HG02571 (cell line): Measurements from ENCODE around the gene ZNF492.
"Not testable (repeated sequence)": the region's sequence is repeated elsewhere in the genome, so short reads cannot be mapped to it uniquely, and the experiment has no call there.

Source experiments
- ATAC-seq: cut with Tn5 transposase; IDR thresholded peaks from one replicate; pipeline ENCODE4 v1.9.1; 2021; ENCODE audit warnings: mild to moderate bottlenecking, moderate library complexity; ENCODE audit not compliant: unreplicated experiment

The ZNF492 gene

DNA sequence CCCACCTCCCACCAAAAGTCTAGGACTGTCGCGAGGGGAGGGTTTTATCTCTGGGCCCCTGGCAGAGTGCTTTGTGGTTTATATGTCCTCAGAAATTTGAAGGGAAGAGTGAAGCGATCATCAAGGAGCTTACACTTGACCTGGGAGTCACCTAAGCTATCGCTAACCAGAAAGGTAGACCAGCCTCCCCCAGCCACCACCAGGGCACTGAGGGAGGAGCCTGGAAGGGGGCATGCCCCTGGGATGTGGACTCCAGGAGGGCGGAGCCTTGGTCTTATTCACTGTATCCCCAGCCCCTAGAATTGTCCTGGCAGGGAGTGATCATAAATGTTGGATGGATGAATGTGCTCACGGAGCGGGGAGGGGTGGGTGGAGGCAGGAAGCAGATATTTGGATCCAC lies 16.9 kb upstream of the ZNF492 start:
- not testable (repeated sequence) for ATAC-seq

DNA sequence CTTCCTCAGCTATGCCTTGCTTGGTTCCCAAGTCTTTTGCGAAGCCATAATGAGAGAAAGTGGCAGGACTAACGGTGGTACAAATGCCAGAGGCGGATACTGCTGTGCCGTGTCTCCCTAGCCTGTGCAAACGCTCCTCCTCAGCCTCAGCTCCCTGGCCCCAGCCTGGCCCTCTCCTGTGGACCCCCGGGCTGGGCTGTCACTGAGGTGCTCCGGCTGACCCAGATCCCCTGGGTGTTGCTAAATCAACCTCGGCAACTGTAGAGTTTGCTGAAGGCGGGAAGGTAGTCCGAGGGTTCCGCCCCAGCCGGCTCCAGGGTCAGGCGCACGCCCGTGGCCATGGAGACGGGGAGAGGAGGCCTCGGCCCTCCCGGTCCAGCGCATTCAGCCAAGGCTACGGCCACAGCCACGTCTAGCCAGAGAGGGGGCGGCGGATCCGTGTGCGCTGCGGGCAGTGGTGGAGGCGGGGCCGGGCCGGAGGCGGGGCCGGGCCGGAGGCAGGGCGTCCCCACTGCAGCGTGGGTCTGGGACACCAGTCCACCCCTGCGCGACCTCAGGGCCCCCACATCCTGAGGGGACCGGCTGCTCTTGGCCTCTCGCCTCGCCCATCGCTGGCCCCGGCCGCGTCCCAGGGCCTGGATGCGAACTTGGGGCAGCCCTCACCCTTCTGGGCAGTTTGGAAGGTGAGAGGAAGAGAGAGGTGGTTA lies 16.4 kb upstream of the ZNF492 start:
- no peak for ATAC-seq

DNA sequence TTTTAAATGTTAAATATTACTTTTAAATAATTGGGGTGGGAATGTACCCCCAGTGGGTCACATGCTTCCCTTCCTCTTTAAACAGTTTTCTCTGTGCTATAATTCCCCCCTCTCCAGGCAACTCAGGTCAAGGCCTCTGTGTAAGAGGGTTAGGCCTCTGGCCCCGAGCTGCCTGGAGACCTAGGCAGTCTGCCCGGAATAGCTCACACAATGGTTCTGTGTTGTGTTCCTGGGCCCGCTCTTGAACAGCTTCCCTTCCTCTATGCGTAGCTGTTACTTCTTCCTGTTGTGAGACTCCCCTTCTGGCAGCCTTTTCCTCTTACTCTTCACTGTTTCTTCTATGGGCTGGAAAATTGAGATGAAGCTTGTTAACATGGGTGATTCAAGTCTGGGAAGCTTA lies 14.8 kb upstream of the ZNF492 start:
- no peak for ATAC-seq

DNA sequence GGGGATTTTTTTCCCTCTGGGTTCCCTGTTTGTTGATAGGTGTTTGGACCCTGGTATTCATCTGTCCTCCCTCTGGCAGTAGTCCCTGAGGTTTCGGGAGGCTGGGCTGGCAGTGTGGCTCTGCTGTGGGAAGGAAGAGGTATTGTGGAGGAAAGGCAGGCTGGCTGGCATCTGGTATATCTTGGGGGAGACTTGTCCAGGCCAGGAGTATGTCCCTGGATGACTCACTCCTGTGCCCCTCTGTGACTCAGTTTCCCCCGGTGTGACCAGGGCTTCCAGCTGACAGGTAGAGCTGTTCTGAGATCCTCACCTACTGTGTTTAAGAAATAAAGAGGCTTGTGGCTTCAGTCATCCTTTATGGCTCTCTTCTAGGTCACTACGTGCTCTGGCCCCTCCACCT lies 14.2 kb upstream of the ZNF492 start:
- no peak for ATAC-seq

DNA sequence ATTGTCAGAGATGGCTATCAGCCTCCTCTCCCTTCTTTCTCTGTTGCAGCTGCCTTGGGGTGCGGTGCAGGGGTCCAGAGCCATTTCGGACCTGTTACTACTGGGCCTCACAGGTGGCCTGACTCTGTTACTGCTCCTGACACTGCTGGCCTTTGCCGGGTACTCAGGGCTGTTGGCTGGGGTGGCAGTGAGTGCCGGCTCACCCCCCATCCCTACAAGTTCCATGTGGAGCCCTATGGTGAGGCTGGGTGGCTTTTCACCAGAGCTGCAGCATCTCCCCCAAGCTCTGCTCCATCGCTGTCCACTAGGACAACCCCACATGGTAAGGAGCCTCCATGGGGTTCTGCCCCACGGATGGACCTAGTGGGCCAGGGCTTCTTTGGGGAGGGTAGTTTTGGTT lies 13.7 kb upstream of the ZNF492 start:
- no peak for ATAC-seq

DNA sequence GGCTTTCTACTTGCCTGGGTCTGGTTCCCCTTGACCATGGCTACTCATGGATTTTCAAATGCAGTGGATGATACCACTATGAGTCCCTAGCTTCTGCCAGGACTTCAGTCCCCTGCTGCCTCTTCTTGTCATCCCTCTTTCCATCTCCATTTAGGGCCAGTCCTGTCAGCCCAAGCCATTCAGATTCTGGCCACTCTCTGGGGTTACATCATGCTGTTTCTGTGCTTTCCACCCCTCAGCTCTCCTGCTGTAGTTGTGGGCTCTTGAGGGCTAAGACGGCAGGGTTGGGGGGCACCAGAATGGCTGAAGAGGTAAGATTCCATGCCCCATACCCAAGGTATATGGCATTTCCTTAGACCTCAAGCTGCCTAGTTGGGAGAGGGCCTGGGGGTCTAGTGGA lies 13.2 kb upstream of the ZNF492 start:
- no peak for ATAC-seq

DNA sequence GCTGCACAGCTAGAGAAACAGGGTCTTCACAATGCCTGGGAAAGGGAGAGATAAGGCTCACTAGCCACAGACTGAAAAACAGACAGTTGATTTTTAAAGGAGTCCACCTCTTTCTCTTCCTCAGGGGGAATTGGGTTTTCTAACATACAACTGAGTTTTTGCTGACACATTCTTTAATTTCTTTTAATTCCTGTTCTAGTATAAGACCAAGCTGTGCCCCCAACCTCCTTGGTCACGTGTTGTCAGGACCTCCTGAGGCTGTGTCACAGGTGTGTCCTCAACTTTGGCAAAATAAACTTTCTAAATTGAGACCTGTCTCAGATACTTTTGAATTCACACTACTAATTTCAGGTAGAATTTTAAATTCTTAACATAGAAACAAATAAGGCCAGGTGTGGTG lies 12.1 kb upstream of the ZNF492 start:
- ATAC-seq, result no peak

DNA sequence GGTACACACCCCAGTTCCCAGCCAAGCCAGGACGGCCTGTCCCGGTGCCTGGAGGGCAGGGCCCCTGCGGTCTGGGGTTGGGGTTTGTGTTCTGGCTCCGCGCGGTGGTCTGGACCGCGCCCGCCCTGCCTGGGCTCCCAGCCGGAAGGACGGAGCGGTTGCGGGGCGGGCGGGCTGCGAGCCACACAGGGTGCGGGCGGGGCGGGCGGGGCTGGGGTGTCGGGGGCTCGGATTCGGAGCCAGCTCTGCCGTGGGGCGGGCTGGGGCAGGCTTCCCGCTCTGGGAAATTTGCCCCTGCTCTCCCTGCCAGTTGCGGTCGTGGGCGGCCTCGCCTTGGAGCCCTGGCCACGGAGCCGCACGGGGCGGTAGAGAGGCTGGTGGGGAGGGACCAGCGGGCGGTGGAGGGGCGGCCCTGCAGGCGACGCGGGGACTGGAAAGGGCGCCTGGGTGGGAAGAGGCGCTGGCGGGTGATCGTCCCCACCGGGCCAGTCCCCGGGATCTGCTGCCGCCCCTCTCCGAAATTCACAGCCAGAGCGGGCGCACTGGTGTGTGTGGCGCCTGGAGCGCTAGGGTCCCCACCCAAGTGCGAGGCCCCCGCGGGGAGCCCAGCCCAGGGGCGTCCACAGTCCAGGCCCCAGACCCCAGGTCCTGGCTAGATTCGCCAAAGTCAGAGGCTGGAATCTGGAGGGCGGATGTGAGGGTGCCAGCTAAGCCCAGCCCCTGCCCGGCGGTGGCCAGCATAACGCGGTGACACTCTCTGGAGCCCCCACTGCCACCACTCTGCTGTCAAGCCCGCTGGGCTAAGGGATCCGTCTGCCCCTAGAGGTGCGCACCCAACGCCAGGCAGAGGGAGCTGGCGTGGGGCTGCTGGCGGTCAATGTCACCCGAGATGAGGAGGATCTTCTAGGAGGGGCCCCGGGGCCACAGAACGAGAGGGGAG lies 11.0 kb upstream of the ZNF492 start:
- no peak for ATAC-seq

DNA sequence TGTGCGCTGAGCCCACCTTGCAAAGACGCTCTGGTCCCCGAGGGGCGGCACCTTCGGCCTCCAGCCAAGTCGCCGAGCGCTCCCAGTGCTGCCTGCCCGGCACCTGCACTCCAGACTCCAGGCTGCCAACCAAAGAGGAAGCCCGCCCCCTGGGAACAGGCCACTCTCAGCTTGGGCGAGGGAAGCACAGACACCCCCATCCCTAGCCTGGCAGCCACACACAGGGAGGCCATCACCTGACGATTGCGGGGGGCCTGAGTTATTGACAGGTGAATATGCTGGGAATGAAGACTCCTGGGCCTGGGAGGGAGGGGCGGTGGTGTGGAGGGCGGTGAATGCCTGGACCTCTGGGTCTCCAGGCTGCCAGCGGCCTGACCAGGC lies 10.3 kb upstream of the ZNF492 start:
- ATAC-seq, result no peak

DNA sequence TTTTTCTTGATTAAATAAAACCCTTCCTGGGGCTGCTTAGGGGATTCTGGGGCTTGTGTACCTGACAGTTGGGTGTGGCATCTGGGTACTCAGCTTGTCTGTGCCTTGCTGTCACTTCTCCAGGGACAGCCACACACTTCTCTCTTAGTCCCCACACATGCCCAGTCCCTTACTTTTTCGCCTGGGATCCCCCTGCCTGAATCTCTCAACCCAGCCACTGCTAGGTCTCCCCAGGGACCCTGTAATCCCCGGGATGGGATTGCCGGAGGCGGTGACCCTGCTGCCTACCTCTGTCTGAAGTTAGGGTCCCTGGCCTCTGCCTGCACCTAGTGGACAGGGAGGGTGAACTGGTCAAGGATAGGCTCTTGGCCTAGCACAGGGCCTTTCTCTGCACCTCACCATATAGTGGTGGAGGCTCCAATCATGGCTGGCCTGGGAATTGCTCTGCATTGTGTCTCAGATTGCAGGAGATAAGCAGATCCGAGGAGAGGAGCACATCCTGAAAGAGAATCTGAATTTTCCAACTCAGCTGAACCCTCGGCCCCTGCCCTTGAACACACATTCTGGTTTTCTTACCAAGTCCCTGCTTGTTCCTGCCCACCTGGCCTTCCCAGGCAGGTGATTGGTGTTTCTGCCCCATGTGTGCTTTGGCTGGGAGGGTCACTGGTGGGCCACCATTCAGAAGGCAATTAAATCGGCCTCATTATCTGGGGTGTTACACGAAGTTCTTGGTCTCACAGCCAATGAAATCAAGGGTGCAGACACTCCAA lies 8.7 kb upstream of the ZNF492 start:
- ATAC-seq, result no peak

DNA sequence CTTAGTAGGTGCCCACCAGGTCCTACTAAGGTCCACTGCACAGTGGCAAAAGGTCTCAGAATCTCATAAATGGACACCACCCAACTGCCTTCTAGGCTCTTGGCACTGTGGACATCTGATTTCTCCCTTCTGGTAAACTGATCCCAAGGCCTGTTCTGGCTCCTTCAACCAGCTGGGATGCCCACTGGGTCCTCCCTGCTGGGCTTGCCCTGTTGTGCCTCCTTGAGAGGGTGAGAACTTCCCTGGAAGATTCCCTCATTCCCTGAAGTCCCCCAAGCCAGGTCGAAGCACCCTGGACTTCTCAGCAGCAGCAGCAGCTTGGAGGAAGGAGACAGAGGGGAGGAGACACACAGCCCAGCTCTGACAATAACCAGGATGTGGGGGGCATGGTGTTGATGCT lies 6.6 kb upstream of the ZNF492 start:
- no peak for ATAC-seq

DNA sequence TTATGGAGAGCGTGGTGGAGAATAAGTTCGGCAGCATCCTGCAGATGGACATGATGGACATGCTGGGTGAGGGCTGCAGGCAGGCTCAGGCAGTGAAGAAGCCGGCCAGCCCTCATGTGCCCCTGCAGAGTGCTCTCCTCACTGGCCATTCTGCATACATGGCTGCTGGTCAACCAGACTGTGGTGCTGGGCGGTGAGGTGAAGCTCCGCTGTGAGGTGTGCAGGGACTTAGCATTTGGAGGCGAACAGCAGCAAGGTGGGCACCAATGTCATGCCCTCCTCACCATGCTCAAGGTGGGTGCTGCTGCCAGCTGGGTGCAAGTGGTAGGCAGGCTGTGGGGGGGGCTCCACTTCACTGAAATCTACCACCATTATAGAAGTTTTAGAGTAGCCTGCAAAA lies 5.7 kb upstream of the ZNF492 start:
- ATAC-seq, result no peak

DNA sequence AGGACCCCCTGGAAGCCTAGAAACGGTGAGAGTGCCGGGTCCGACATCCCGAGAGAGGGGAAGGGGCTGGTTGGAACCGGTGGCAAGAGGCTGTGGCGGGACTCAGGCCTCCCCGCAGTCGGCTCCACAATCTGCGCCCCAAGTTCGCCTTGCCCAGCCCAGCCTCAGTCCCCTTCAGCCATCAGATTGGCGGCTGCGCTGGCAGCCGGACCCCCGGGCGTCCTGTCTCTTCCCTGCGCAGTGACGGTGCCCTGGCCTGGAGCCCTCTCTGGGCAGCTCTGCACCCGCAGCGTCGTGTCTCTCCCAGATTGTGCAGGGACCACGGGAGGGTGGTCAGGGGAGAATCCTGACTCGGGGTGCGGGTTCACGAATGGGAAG lies 315 bp downstream of the ZNF492 start:
- ATAC-seq, result no peak

DNA sequence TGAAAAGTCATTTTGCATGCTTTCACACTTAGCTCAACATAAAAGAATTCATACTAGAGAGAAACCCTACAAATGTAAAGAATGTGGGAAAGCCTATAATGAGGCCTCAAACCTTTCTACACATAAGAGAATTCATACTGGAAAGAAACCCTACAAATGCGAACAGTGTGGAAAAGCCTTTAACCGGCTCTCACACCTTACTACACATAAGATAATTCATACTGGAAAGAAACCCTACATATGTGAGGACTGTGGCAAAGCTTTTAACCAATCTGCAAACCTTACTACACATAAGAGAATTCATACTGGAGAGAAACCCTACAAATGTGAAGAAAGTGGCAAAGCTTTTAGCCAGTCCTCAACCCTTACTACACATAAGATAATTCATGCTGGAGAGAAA lies 51.4 kb downstream of the ZNF492 start:
- ATAC-seq, result not testable (repeated sequence)

DNA sequence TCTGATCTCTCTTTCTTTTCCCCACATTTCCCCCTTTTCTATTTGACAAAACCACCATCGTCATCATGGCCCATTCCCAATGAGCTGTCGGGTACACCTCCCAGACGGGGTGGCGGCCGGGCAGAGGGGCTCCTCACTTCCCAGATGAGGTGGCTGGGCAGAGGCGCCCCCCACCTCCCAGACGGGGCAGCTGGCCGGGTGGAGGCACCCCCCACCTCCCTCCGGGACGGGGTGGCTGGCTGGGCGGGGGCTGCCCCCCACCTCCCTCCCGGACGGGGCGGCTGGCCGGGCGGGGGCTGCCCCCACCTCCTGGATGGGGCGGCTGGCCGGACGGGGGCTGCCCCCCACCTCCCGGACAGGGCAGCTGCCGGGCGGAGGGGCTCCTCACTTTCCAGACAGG lies 68.5 kb downstream of the ZNF492 start:
- not testable (repeated sequence) for ATAC-seq

DNA sequence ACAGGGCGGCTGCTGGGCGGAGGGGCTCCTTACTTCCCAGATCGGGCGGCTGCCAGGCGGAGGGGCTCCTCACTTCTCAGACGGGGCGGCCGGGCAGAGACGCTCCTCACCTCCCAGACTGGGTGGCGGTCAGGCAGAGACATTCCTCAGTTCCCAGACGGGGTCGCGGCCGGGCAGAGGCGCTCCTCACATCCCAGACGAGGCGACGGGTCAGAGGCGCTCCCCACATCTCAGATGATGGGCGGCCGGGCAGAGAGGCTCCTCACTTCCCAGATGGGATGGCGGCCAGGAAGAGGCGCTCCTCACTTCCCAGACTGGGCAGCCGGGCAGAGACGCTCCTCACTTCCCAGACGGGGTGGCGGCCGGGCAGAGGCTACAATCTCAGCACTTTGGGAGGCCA lies 69.0 kb downstream of the ZNF492 start:
- ATAC-seq, result not testable (repeated sequence)

DNA sequence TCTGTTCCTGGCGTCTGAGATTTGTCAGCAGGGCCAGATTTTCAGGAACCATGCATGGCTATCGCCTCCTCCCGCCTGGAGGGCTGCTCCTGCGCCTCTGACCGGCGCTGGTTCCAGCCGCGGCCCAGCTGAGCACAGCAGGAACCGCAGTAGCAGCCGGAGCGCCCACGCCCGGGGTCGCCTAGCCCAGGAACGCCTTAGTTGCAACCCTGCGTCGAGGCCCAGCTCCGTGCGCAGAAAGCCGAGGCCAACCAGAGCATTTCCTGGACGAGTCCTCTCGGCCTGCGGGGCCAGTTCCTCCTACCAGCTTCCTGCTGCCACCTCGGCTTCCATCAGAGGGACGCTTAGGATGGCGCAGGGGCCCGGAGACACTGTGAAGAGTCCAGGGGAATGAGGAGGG lies 74.9 kb downstream of the ZNF492 start:
- ATAC-seq, result no peak
